ENCODE measurements around the gene VWA5B2.

The VWA5B2 gene

GRCh38 chr3:184229394-184230080 is at the start of gene VWA5B2:
Gene VWA5B2 (plus strand): TSS chr3:184229585. CDS start chr3:184230529, 944 bp downstream.
- H3K4me3 ChIP-seq (ENCODE audit: low read depth, low read length), result peak within 1 kb of the TSS; percentile 63
- H2AFZ ChIP-seq, result peak within 1 kb of the TSS; percentile 75
- H3K4me1 ChIP-seq, result peaks cover 5% of the 10 kb centered on the region
- H3K36me3 ChIP-seq (ENCODE audit: control insufficient read depth, insufficient read depth, low read length), result no peaks in the 10 kb centered on the region
- peak within 1 kb of the TSS; percentile 6 for H3K27ac ChIP-seq
- no peaks in the 10 kb centered on the region for H3K9me3 ChIP-seq (ENCODE audit: control insufficient read depth, low read length)
- H3K9ac ChIP-seq, result no peak within 1 kb of the TSS
- H3K4me2 ChIP-seq (ENCODE audit: low read length), result peak within 1 kb of the TSS; percentile 83
- H3K27me3 ChIP-seq (ENCODE audit: control insufficient read depth, insufficient read depth, low read length), result no peaks in the 10 kb centered on the region
- peak; percentile 45 for TF ChIP-seq CTCF (IDR thresholded peaks at IDR 0.05)
- H3K79me2 ChIP-seq, result no peaks in the 10 kb centered on the region

GRCh38 chr3:184180165-184180564 is 49.2 kb upstream of the VWA5B2 start:
- H3K9ac ChIP-seq, result no peak overlapping the region
- peaks cover 16% of the 10 kb centered on the region for H3K79me2 ChIP-seq
- H3K4me1 ChIP-seq, result peaks cover 14% of the 10 kb centered on the region
- no peaks in the 10 kb centered on the region for H3K27me3 ChIP-seq (ENCODE audit: control insufficient read depth, insufficient read depth, low read length)
- no peak overlapping the region for H3K4me2 ChIP-seq (ENCODE audit: low read length)
- H3K27ac ChIP-seq, result no peak overlapping the region
- TF ChIP-seq CTCF (IDR thresholded peaks at IDR 0.05), result no peak
- no peak overlapping the region for H3K4me3 ChIP-seq (ENCODE audit: low read depth, low read length)
- H3K9me3 ChIP-seq (ENCODE audit: control insufficient read depth, low read length), result no peaks in the 10 kb centered on the region
- H3K36me3 ChIP-seq (ENCODE audit: control insufficient read depth, insufficient read depth, low read length), result no peaks in the 10 kb centered on the region
- no peak overlapping the region for H2AFZ ChIP-seq

GRCh38 chr3:184181596-184181995 is 47.8 kb upstream of the VWA5B2 start:
- H3K4me1 ChIP-seq, result peaks cover 14% of the 10 kb centered on the region
- H2AFZ ChIP-seq, result no peak overlapping the region
- H3K4me2 ChIP-seq (ENCODE audit: low read length), result no peak overlapping the region
- H3K79me2 ChIP-seq, result peaks cover 19% of the 10 kb centered on the region
- TF ChIP-seq CTCF (IDR thresholded peaks at IDR 0.05), result no peak
- no peaks in the 10 kb centered on the region for H3K27me3 ChIP-seq (ENCODE audit: control insufficient read depth, insufficient read depth, low read length)
- H3K9me3 ChIP-seq (ENCODE audit: control insufficient read depth, low read length), result no peaks in the 10 kb centered on the region
- H3K4me3 ChIP-seq (ENCODE audit: low read depth, low read length), result no peak overlapping the region
- no peak overlapping the region for H3K27ac ChIP-seq
- H3K36me3 ChIP-seq (ENCODE audit: control insufficient read depth, insufficient read depth, low read length), result no peaks in the 10 kb centered on the region
- no peak overlapping the region for H3K9ac ChIP-seq

GRCh38 chr3:184183679-184184078 is 45.7 kb upstream of the VWA5B2 start:
- no peak for TF ChIP-seq CTCF (IDR thresholded peaks at IDR 0.05)
- no peak overlapping the region for H3K4me2 ChIP-seq (ENCODE audit: low read length)

More at GRCh38 chr3:184183679-184184078, 45.7 kb upstream of the VWA5B2 start:
- Histone ChIP-seq H3K27me3 (ENCODE audit: control insufficient read depth, insufficient read depth, low read length) (no peaks in the 10 kb centered on the region), H3K4me1 (peaks cover 15% of the 10 kb centered on the region), H3K9me3 (ENCODE audit: control insufficient read depth, low read length) (no peaks in the 10 kb centered on the region), H3K79me2 (peaks cover 14% of the 10 kb centered on the region), H3K9ac (no peak overlapping the region), H3K4me3 (ENCODE audit: low read depth, low read length) (no peak overlapping the region), H2AFZ (no peak overlapping the region), H3K27ac (no peak overlapping the region), H3K36me3 (ENCODE audit: control insufficient read depth, insufficient read depth, low read length) (no peaks in the 10 kb centered on the region)

All from parathyroid adenoma (tissue), 2 donors.